Kidney (tissue), 14 donors: ENCODE data around the gene NF1. TPM values are rescaled to one million over a fixed set of nuclear protein-coding genes. Genes with fewer than 3 reads are reported as not detected.
A peak's percentile ranks its signal among the peaks of the same experiment; 100 is the strongest.

Source experiments
- DNase-seq, 5 donors: peaks; one replicate each; pipeline ENCODE4 v3.0.0-alpha.2; 2013 to 2020
- FAIRE-seq: peaks from 2 replicates; lab custom pipeline; 2012; peaks lifted over from hg19 to GRCh38; lab: Jason Lieb, UNC
- H3K27ac ChIP-seq, 2 donors: one replicate each; pipeline ENCODE4 v1.7.0; 2013; ENCODE audit warnings: low read depth in 2 of 2, low read length in 2 of 2, inconsistent platforms in 1 of 2
- H3K27me3 ChIP-seq: one replicate; pipeline ENCODE4 v1.7.1; 2013; ENCODE audit warnings: low read length, inconsistent platforms; ENCODE audit not compliant: control insufficient read depth, insufficient read depth
- H3K36me3 ChIP-seq, 3 donors: one replicate each; pipeline versions ENCODE4 v1.7.0 to v1.7.1; 2013; ENCODE audit warnings: low read length in 3 of 3, control low read depth in 1 of 3, inconsistent platforms in 1 of 3; ENCODE audit not compliant: insufficient read depth in 3 of 3, control insufficient read depth in 2 of 3
- H3K4me1 ChIP-seq, 3 donors: one replicate each; pipeline versions ENCODE4 v1.7.0 to v1.7.1; 2013; ENCODE audit warnings: low read length in 3 of 3, inconsistent platforms in 1 of 3, low read depth in 1 of 3; ENCODE audit not compliant: control insufficient read depth in 2 of 3, insufficient read depth in 2 of 3
- H3K4me3 ChIP-seq, 3 donors: one replicate each; pipeline versions ENCODE4 v1.7.0 to v1.8.1; 2013; ENCODE audit warnings: low read length in 3 of 3, control low read depth in 1 of 3, inconsistent platforms in 1 of 3
- H3K9ac ChIP-seq, 3 donors: one replicate each; pipeline versions ENCODE4 v1.7.0 to v1.7.1; 2013; ENCODE audit warnings: low read length in 3 of 3, control low read depth in 1 of 3, inconsistent platforms in 1 of 3
- H3K9me3 ChIP-seq, 3 donors: one replicate each; pipeline versions ENCODE4 v1.7.0 to v1.7.1; 2013; ENCODE audit warnings: low read length in 3 of 3, control low read depth in 1 of 3, inconsistent platforms in 1 of 3; ENCODE audit not compliant: control insufficient read depth in 2 of 3, insufficient read depth in 1 of 3
- CTCF ChIP-seq: IDR thresholded peaks from 3 replicates; pipeline ENCODE4 v1.5.1; 2012; ENCODE audit warnings: mild to moderate bottlenecking, moderate library complexity, borderline replicate concordance; ENCODE audit not compliant: insufficient read depth; ENCODE audit errors: extremely low read depth
- intact Hi-C: fragments of 100-400 bp; cut with DNase I; formaldehyde crosslinking; loops from one replicate; pipeline ENCODE4 v1.11.1; 2022
- polyA plus RNA-seq: library from polyadenylated mRNA; stranded (reverse); fragments of 350-450 nt; fragmentation: Illumina TruSeq; extraction: RNeasy Lipid Tissue Mini Kit (QIAGEN cat#74804); gene quantifications from one replicate; pipeline ENCODE4 v1.2.3, GENCODE V29; 2014; ENCODE audit warnings: low read depth, low replicate concordance; ENCODE audit not compliant: insufficient read depth
- total RNA-seq: library from RNA; stranded (reverse); fragmentation: NEBNext Ultra II Directional; extraction: Animal tissue kit (Norgen Biotek cat#: 25700); gene quantifications from one replicate; pipeline ENCODE4 v1.2.1, GENCODE V29; 2021
- donor health status: control.
- donor health status: control.
- donor health status: control.
- donor health status: control.
- donor health status: control.
- donor health status: DM: yes; HTN: yes; CAD: no.
- donor health status: Normal renal cell carcinoma (clear cell type).

NF1 gene
- total and polyA plus RNA-seq, 2 donors from 2014 or later = 7.8 to 61.3 TPM

- intact Hi-C loops = no loop called here
- Histone ChIP-seq H3K9ac (no peak within 1 kb of the TSS), H3K36me3 (peaks cover 0 to 9% (median 3%) of the 10 kb centered on the region in 3 donors), H3K4me1 (no peaks in the 10 kb centered on the region), H3K27ac (no peak within 1 kb of the TSS), H3K27me3 (no peaks in the 10 kb centered on the region), H3K9me3 (no peaks in the 10 kb centered on the region), H3K4me3 (peak within 1 kb of the TSS in 1 of 3 donors; percentile 0)
- FAIRE-seq = no peak
- peak in 1 of 5 donors; percentile 14 for DNase-seq
- TF ChIP-seq CTCF = no peak
These were observed 226.7 kb downstream of the NF1 start, which contains the start of gene EVI2A for GRCh38 chr17:31321481-31321880. Gene EVI2A, minus strand, starts transcription at chr17:31321622. Its CDS starts 2,609 bp downstream, at chr17:31319013.

- intact Hi-C loops = no loop called here
- Histone ChIP-seq H3K27ac (no peak overlapping the region), H3K4me3 (no peak overlapping the region), H3K27me3 (no peaks in the 10 kb centered on the region), H3K36me3 (peaks cover 0 to 12% (median 3%) of the 10 kb centered on the region in 3 donors), H3K4me1 (no peaks in the 10 kb centered on the region), H3K9me3 (no peaks in the 10 kb centered on the region), H3K9ac (no peak overlapping the region)
- TF ChIP-seq CTCF = no peak
- DNase-seq (no peak), FAIRE-seq (no peak)
These were observed 227.2 kb downstream of the NF1 start for GRCh38 chr17:31321966-31322365.

- no peak for FAIRE-seq
These were observed 228.8 kb downstream of the NF1 start for GRCh38 chr17:31323551-31323950.

More at GRCh38 chr17:31323551-31323950, 228.8 kb downstream of the NF1 start:
- Histone ChIP-seq H3K9ac (no peak overlapping the region), H3K9me3 (no peaks in the 10 kb centered on the region), H3K4me1 (no peaks in the 10 kb centered on the region), H3K27ac (no peak overlapping the region), H3K27me3 (no peaks in the 10 kb centered on the region), H3K4me3 (no peak overlapping the region), H3K36me3 (peaks cover 0 to 16% (median 3%) of the 10 kb centered on the region in 3 donors)
- intact Hi-C loops = no loop called here
- no peak for DNase-seq
- no peak for TF ChIP-seq CTCF
